B cell (primary cell): ENCODE measurements around the gene SYNE2. TPM values are rescaled to one million over a fixed set of nuclear protein-coding genes. Genes with fewer than 3 reads are reported as not detected.

Source experiments
- ATAC-seq: fragments of 200-7000 bp; cut with Tn5 transposase; one replicate; pipeline ENCODE4 v1.10.0; 2021; ENCODE audit warnings: low read depth, mild to moderate bottlenecking, moderate number of reproducible peaks, moderate library complexity
- CTCF ChIA-PET: fragments of 350-600 bp; sonication (Branson Sonifier 250); formaldehyde crosslinking; loops from one replicate; lab custom pipeline; 2021; ENCODE audit warnings: antibody characterized with exemption, inconsistent platforms; lab: Charles Lee
- POLR2A ChIA-PET: fragments of 350-600 bp; sonication (Branson Sonifier 250); formaldehyde crosslinking; loops from one replicate; lab custom pipeline; 2021; ENCODE audit warnings: antibody characterized with exemption; lab: Charles Lee
- DNase-seq: peaks from one replicate; pipeline ENCODE4 v3.0.0; 2013
- H2AFZ ChIP-seq: 2 replicates; pipeline ENCODE4 v1.6.1; 2012; ENCODE audit warnings: mild to moderate bottlenecking, low read depth, low read length; ENCODE audit not compliant: insufficient read depth, poor library complexity, severe bottlenecking
- H3K27ac ChIP-seq, 2 donors: 1 replicate in 1 of 2; 2 replicates in 1 of 2; pipeline ENCODE4 v1.5.1; 2012 to 2013; ENCODE audit warnings: low read length in 2 of 2, mild to moderate bottlenecking in 2 of 2, moderate library complexity in 1 of 2
- H3K27me3 ChIP-seq, 4 experiments: fragments of 200-600 bp in 1 of 4; sonication (generic) in 1 of 4; replicated peaks in 1 of 4; 1 replicate in 2 of 4; 2 replicates in 2 of 4; pipeline versions ENCODE4 v1.6.1 to v1.7.0; 2013 to 2016; ENCODE audit warnings: low read length in 3 of 4, mild to moderate bottlenecking in 2 of 4, mixed read lengths in 1 of 4, moderate library complexity in 1 of 4; ENCODE audit not compliant: insufficient read depth in 4 of 4, control insufficient read depth in 3 of 4; ENCODE audit errors: control extremely low read depth in 1 of 4
- H3K36me3 ChIP-seq, 2 experiments: replicated peaks in 1 of 2; 1 replicate in 1 of 2; 2 replicates in 1 of 2; pipeline versions ENCODE4 v1.6.1 to v1.7.1; 2013; ENCODE audit warnings: low read length in 1 of 2; ENCODE audit not compliant: insufficient read depth in 2 of 2, control insufficient read depth in 1 of 2; ENCODE audit errors: control extremely low read depth in 1 of 2, extremely low read depth in 1 of 2
- H3K4me1 ChIP-seq, 2 donors: fragments of 200-600 bp in 1 of 2; sonication (generic) in 1 of 2; 1 replicate in 1 of 2; 2 replicates in 1 of 2; pipeline versions ENCODE4 v1.5.1 to v1.6.1; 2013 to 2017; ENCODE audit warnings: low read length in 2 of 2; ENCODE audit not compliant: control insufficient read depth in 2 of 2, insufficient read depth in 2 of 2
- H3K4me2 ChIP-seq: replicated peaks from 2 replicates; pipeline ENCODE3; 2012; ENCODE audit warnings: mild to moderate bottlenecking, low read depth, low read length; ENCODE audit not compliant: poor library complexity, severe bottlenecking
- H3K4me3 ChIP-seq, 5 experiments: fragments of 200-600 bp in 1 of 5; sonication (generic) in 1 of 5; 1 replicate in 3 of 5; 2 replicates in 2 of 5; pipeline versions ENCODE4 v1.5.1 to v1.7.0; 2011 to 2016; ENCODE audit warnings: low read length in 4 of 5, mild to moderate bottlenecking in 4 of 5, low read depth in 2 of 5, control low read depth in 1 of 5, moderate library complexity in 1 of 5; ENCODE audit not compliant: insufficient read depth in 1 of 5; ENCODE audit errors: control extremely low read depth in 1 of 5, extremely low read depth in 1 of 5
- H3K79me2 ChIP-seq: fragments of 200-600 bp; sonication (generic); one replicate; pipeline ENCODE4 v1.6.0; 2016; ENCODE audit warnings: low read length; ENCODE audit not compliant: control insufficient read depth, insufficient read depth
- H3K9ac ChIP-seq: fragments of 200-600 bp; sonication (generic); 2 replicates; pipeline ENCODE4 v1.6.1; 2017; ENCODE audit warnings: mild to moderate bottlenecking, low read length, moderate library complexity
- H3K9me3 ChIP-seq, 3 donors: one replicate each; pipeline versions ENCODE4 v1.6.1 to v1.7.1; 2013; ENCODE audit warnings: low read length in 2 of 3; ENCODE audit not compliant: control insufficient read depth in 2 of 3, insufficient read depth in 1 of 3; ENCODE audit errors: control extremely low read depth in 1 of 3
- H4K20me1 ChIP-seq: 2 replicates; pipeline ENCODE4 v1.6.0; 2012; ENCODE audit warnings: mild to moderate bottlenecking, low read length; ENCODE audit not compliant: insufficient read depth, control insufficient read depth, poor library complexity, severe bottlenecking
- H3K27ac Mint-ChIP-seq: one replicate; pipeline ENCODE4 v1.8.0; 2021; ENCODE audit warnings: mixed read lengths
- H3K27me3 Mint-ChIP-seq: one replicate; pipeline ENCODE4 v1.8.0; 2021; ENCODE audit warnings: mixed read lengths
- H3K4me1 Mint-ChIP-seq: one replicate; pipeline ENCODE4 v1.8.0; 2021; ENCODE audit warnings: mixed read lengths
- H3K4me3 Mint-ChIP-seq: one replicate; pipeline ENCODE4 v1.8.0; 2021; ENCODE audit warnings: mixed read lengths
- H3K9me3 Mint-ChIP-seq: one replicate; pipeline ENCODE4 v1.8.0; 2022; ENCODE audit warnings: mixed read lengths; ENCODE audit not compliant: insufficient read depth
- EZH2 ChIP-seq: IDR thresholded peaks from 2 replicates; pipeline ENCODE4 v1.6.1; 2012; ENCODE audit warnings: borderline replicate concordance, low read depth, mild to moderate bottlenecking, moderate library complexity, low read length; ENCODE audit not compliant: insufficient read depth, poor library complexity, severe bottlenecking
- WGBS: methylation state at CpG from one replicate; pipeline ENCODE4 v1.1.5; 2013; ENCODE audit warnings: missing lambda C conversion rate; ENCODE audit not compliant: insufficient coverage; 5-methylcytosine and 5-hydroxymethylcytosine counted together
- intact Hi-C: fragments of 100-400 bp; cut with micrococcal nuclease; formaldehyde crosslinking; loops from one replicate; pipeline ENCODE4 v1.10.0; 2022
- polyA plus RNA-seq: library from polyadenylated mRNA; depleted of rRNA; stranded (reverse); fragments of >200 nt; gene quantifications from 2 replicates; pipeline ENCODE4 v1.2.3, GENCODE V29; 2012
- total RNA-seq, 2 donors: library from RNA; stranded (reverse); fragments of 120-200 nt in 1 of 2; gene quantifications; 1 replicate in 1 of 2; 2 replicates in 1 of 2; pipeline versions ENCODE4 v1.2.3 to v1.2.4, GENCODE V29; 2013 to 2022
- TF ChIP-seq, protein P1 (sequence below): fragments of 200-600 bp; IDR thresholded peaks from one replicate; pipeline ENCODE4 v1.8.0; 2022; ENCODE audit warnings: antibody characterized with exemption, mild to moderate bottlenecking

Gene SYNE2
- total and polyA plus RNA-seq, 2 donors (not counting 1 experiment from before 2014, with no cell fraction given), result 39.5 to 105 TPM

GRCh38 chr14:63964113-63964512 is 111.3 kb downstream of the SYNE2 start:
- Histone ChIP-seq H3K4me1 (no peaks in the 10 kb centered on the region), H3K27me3 (no peaks in the 10 kb centered on the region), H3K36me3 (no peaks in the 10 kb centered on the region), H3K9ac (no peak overlapping the region), H3K4me2 (no peak overlapping the region), H3K9me3 (no peaks in the 10 kb centered on the region), H3K27ac (no peak overlapping the region), H3K79me2 (no peaks in the 10 kb centered on the region), H2AFZ (no peak overlapping the region), H4K20me1 (no peaks in the 10 kb centered on the region), H3K4me3 (no peak overlapping the region)
- Mint-ChIP-seq H3K27ac (no peak overlapping the region), H3K4me3 (no peak overlapping the region), H3K27me3 (no peaks in the 10 kb centered on the region), H3K4me1 (no peaks in the 10 kb centered on the region), H3K9me3 (no peaks in the 10 kb centered on the region)
- DNase-seq, result no peak
- CTCF ChIA-PET, result no interaction called here
- 100% methylated on average over 1 of the region's 2 CpGs for WGBS
- POLR2A ChIA-PET, result no interaction called here
- no peak for ATAC-seq
- TF ChIP-seq EZH2, result no peak
- TF ChIP-seq, protein P1, sequence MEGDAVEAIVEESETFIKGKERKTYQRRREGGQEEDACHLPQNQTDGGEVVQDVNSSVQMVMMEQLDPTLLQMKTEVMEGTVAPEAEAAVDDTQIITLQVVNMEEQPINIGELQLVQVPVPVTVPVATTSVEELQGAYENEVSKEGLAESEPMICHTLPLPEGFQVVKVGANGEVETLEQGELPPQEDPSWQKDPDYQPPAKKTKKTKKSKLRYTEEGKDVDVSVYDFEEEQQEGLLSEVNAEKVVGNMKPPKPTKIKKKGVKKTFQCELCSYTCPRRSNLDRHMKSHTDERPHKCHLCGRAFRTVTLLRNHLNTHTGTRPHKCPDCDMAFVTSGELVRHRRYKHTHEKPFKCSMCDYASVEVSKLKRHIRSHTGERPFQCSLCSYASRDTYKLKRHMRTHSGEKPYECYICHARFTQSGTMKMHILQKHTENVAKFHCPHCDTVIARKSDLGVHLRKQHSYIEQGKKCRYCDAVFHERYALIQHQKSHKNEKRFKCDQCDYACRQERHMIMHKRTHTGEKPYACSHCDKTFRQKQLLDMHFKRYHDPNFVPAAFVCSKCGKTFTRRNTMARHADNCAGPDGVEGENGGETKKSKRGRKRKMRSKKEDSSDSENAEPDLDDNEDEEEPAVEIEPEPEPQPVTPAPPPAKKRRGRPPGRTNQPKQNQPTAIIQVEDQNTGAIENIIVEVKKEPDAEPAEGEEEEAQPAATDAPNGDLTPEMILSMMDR, result no peak
- intact Hi-C loops, result no loop called here

- Histone ChIP-seq H3K4me3 (no peak overlapping the region), H3K4me2 (no peak overlapping the region), H3K79me2 (no peaks in the 10 kb centered on the region), H3K27ac (no peak overlapping the region), H3K4me1 (no peaks in the 10 kb centered on the region), H4K20me1 (no peaks in the 10 kb centered on the region), H3K36me3 (no peaks in the 10 kb centered on the region), H3K9me3 (no peaks in the 10 kb centered on the region), H2AFZ (no peak overlapping the region), H3K9ac (no peak overlapping the region), H3K27me3 (no peaks in the 10 kb centered on the region)
- intact Hi-C loops, result no loop called here
- DNase-seq (no peak), ATAC-seq (no peak)
- no peaks in the 10 kb centered on the region for H3K27me3 Mint-ChIP-seq
- no peak overlapping the region for H3K4me3 Mint-ChIP-seq
- WGBS, result 100% methylated on average over 2 of the region's 5 CpGs
- TF ChIP-seq, protein P1, result no peak
- no peak for TF ChIP-seq EZH2
- no peaks in the 10 kb centered on the region for H3K4me1 Mint-ChIP-seq
- H3K9me3 Mint-ChIP-seq, result no peaks in the 10 kb centered on the region
- H3K27ac Mint-ChIP-seq, result no peak overlapping the region
- ChIA-PET CTCF (interaction anchor here (0.7 kb wide), 1 partner anchor 510 kb away, joined by 3 read pairs; no protein-coding TSS in a partner anchor), POLR2A (no interaction called here)
Measured at GRCh38 chr14:63966407-63966806, 113.6 kb downstream of the SYNE2 start.
